GM21526 (cell line): ENCODE data around the gene ALG2.
A peak's percentile ranks its signal among the peaks of the same experiment; 100 is the strongest.

Experiments used
- ATAC-seq: cut with Tn5 transposase; IDR thresholded peaks from one replicate; pipeline ENCODE4 v1.9.1; 2021; ENCODE audit warnings: moderate library complexity; ENCODE audit not compliant: unreplicated experiment, low FRiP score

The ALG2 gene, protein sequence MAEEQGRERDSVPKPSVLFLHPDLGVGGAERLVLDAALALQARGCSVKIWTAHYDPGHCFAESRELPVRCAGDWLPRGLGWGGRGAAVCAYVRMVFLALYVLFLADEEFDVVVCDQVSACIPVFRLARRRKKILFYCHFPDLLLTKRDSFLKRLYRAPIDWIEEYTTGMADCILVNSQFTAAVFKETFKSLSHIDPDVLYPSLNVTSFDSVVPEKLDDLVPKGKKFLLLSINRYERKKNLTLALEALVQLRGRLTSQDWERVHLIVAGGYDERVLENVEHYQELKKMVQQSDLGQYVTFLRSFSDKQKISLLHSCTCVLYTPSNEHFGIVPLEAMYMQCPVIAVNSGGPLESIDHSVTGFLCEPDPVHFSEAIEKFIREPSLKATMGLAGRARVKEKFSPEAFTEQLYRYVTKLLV

DNA sequence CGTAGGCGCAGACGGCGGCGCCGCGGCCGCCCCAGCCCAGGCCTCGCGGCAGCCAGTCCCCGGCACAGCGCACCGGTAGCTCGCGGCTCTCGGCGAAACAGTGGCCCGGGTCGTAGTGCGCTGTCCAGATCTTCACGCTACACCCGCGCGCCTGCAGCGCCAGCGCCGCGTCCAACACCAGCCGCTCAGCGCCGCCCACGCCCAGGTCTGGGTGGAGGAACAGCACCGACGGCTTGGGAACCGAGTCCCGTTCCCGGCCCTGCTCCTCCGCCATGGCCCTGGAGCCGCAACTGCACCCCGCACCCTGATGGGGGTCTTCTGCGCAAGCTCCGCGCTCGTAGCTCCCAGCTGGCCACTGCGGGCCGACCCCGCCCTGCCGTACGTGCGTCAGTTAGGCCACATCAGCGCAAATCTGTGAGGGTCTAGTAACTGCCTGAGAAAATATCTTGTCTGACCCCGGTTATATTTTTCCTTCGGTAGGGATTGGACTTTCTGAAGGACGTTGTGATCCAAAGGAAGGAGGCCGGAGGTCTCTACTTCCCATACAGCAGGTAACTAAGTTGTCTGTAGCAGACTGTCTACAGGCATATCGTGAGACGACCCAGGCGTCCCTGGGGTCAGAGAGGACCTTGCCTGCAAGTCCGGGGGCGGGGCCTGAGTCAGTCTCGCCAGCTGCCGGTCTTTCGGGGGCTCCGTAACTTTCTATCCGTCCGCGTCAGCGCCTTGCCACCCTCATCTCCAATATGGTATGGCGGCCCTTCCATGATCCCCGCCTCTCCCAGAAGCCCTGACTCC, at the start of gene ALG2, which contains the start of gene SEC61B:
Gene ALG2 (minus strand): TSS at position 322 of the 795 bp plus-strand sequence. CDS start 48 bp downstream, at position 274.
Gene SEC61B (plus strand): TSS at position 662 of the 795 bp plus-strand sequence. CDS start 82 bp downstream, at position 744.
- peak; percentile 82 for ATAC-seq

DNA sequence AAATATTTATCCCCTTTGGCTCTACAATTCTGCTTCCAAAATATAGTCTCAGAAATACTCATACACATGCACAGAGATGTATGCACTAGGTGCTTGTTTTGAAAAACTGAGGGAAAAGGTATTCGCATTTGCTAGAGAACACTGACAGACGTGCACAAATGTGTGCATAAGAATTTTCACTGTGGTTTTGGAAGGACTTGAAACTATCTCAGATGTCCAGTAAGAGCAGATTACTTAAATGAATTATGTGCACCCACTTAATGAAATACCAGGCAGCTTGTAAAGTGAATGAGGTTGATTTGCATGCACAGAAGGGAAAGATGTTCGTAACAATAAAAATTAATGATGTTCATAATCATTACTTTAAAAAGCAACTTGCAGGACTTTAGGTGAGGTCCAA, 48.7 kb upstream of the ALG2 start:
- ATAC-seq: no peak

DNA sequence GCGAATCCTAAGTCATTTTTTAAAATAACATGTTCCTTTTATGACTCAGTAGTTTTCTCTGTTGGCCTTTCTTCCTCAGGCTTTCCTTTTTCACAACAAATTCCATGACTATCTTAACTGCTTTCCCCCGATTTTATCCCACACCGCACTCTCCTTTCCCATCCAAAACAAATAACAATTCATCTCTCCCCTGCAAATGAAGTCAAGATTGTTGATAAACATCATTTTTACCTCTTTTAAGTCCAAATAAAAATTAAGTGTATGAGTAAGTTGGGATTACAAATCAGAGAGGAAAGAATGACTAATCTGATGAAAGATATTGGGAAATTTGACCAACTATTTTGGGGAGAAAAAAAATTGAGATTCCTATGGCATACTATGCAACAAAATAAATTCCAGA, 47.7 kb upstream of the ALG2 start:
- ATAC-seq: no peak

DNA sequence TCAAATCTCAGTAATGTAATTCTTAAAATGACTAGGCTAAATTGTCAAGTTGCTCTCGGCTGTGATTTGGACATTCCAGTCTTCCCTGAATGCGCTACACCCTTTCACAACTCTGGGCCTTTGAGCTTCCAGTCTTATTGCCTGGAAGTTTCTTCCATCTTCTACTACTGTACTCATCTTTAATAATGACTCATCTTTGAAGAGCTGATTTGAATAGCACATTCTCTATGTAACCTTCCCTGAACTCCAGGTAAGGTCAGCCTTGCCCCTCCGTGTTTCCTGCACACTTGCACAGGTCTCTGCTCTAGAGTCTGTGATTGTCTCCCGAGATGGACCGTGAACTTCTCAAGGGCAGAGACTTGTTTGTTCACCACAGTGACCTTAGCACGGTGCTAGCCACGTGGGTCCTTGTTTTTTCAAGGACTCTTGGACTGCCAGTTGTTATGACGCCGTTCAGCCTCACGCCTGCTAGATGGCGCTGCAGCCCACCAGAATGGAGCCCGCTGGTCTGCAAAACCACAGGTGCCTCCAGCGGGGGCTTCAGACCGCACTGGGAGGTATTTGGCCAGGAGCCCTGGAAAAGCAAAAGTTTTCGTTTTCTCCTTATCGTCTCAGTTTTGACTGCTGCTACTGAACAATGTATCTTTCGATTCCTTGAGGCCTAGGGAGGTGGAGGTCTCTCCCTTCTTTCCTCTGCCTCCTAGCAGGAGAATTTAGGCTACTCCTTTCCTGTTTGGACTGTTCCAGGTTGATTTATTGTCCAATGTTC, 44.7 kb upstream of the ALG2 start:
- ATAC-seq: peak; percentile 60

DNA sequence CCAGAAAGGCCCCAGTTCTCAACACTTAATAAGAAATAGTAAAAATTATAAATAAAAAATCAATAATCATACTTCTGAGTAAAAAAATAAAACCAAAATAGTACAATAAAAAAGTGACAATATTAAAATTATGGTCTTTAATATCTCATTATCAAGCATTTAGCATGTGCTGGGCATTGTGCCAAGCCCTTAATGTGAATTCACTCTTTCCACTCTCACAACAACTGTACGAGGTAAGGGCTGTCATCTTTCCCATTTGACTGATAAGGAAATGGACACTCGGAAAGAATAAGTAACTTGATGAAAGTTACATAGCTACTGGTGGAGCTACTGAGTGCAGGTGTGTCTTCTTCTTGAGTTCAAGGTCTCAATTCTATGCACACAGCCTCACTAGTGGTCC, 43.9 kb upstream of the ALG2 start:
- no peak for ATAC-seq

DNA sequence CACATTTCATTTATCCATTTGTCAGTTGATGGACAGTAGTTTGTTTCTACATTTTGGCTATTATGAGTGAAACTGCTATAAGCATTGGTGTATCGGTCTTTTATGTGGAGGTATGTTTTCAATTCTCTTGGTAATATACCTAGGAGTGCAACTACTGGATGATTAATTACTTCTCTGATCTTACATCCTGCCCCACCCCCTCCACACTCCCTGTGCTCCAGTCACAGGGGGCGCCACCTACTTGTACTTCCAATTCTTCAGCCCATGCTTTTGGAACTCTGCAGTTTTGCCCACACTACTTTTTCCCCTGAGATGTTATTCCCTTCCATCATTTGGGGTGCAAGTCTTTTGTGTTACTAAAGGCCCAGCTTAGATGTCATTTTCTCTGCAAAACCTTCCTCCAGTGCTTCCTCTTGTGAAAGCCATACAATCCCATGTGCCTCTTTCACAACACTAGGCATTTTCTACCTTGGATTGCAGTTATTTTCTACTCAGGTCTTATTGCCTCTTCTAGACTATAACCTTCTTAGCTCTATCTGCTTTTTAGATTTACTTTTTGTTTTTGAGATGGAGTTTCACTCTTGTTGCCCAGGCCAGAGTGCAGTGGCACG, 42.4 kb upstream of the ALG2 start:
- ATAC-seq: no peak

DNA sequence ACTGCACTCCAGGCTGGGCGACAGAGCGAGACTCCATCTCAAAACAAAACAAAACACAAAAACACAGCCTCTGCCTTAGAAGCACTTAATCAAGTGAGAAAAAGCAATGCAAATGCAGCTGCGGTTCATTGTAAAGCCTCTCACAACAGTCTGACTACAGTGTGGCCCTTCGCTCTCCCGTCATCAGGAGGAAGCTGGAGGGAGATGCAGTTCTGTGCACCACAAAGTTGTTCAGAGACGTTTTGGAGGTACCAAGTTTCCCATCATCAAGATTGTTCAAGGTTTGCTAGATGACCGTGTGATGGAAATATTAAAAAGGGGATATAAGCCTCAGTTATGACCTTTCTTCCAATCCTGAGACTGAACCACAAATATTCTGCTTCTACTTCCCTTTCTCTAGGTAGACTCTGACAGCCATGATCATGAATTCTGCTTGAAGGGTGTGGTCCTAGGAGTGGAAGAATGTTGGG, 41.2 kb upstream of the ALG2 start:
- ATAC-seq: peak; percentile 51

DNA sequence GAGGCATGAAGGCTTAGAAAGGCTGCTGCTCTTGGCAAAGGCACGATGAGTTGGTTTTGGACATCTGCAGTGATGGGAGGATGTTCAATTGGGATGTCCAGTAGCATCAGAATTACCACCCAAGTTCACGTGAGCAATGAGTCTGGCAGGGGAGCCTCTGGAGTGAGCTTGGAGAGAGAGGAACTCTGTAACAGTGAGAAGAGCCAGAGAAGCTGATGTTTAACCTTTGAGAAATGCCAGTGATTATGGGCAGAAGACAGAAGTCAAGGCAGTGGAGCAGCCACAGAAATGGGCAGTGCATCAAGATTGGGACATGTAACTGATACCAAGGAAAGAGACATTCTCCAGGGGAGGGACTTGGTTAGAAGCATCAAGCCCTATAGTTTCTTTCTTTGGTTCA, 40.2 kb upstream of the ALG2 start:
- no peak for ATAC-seq

DNA sequence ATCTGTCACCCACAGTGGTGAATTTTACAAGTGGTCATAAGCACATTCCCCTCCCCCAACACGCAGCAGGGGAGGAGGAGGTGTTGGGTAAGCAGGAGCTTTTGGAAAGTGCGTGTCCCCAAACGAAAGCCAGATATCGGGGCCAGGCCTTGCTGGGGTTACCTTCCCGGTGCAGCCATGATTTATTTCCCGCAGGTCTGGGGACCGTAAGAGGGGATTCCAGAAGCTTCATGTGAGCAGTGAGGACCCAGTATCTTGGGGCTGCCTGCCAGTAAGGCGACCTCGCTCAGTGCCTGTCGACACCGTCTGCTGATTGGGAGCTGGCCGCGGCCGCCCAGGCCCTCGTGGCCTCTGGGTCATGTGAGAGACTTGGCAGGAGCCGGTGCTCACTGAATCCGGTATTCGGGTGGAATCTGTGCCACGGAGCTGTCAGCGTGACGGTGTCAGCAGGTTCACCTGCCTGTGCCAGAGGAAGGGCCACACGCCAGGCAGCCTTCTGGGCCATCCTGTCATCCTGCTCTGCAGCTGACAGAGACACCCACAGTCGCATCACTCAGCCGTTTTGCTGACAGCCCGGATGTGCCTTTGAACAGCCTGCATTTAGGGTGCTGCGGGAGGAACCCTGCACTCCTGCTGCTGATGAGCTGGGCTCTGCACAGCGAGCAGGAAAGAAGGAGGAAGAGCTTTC, 37.6 kb upstream of the ALG2 start:
- ATAC-seq: no peak

DNA sequence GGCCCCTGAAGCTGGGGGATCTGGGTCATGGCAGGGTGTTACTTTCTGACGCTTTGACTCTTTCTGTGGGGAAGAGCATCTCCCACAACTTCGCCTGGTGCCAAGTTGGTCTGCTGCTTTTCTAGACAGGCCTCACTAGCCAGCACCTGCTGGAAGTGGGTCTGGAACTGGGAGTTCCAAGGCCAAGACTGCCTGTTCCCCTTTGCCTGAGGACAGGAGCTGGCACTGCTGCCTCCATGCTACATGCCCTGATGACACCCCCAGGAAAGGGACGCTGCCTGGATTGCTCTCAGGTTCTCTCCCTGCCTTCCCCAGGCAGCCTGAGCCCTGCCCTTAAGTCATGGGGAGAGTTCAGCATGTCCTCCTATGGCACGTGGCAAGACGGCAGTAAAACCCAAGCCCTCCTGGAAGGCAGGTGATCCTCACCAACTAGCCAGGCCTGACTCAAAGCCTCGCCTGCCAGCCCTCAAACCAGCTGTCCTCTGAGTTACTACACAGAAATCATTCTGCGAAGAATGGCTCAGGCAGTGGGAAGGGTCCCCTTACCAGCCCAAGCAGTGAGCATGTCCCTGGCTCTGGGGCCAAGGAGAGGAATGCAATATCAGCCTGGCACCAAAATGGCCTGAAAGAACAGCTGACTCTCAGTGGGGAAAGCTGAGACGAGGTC, 36.1 kb upstream of the ALG2 start:
- no peak for ATAC-seq

DNA sequence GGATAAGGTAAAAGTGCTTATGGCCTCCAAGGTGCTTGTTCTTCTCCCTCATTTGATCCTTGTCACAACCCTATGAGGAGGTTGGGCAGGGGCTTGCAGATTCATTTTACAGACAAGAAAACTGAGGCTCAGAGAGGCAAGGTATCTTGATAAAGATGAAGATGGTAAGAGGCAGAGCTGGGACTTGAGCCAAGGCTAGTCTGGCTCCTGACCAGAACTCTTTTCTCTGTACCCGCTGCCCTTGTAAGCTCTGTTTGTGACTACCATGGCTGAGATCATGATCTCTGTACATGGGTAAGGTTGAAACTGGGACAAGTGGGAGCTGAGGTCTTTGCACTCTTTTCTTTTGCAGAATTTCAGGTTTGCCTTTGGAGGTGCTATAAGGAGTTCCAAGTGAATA, 33.9 kb upstream of the ALG2 start:
- ATAC-seq: no peak

DNA sequence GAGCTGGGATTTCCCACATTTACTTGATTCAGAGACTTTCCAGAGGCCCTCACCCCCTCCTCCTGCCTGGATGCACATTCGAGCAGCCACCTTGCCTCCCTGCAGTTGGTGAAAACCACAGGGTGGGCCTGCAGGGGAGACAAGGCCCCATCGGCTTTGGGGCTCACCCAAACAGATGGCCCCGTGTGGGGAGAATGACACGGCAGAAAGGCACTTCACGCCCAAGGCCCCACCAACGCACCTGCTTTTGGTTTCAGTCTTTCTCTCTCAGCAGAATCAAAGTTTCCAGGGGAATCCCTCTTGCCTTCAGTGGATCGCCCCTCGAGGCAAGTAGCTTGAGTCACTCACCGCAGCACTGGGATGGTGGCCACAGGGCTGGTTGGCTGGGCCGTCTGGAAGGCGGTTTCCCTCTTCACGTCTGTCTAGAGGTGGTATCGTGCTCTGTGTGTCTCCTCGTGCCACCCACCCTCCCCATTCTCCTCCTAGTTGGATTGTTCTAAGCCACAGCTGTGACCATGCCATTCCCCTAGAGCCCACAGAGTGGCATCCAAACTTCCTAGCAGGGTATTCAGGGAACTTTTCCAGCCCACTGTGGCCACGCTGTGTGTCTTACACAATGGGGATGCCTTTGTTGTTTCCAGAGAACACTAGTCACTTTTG, 32.2 kb upstream of the ALG2 start:
- peak; percentile 78 for ATAC-seq

DNA sequence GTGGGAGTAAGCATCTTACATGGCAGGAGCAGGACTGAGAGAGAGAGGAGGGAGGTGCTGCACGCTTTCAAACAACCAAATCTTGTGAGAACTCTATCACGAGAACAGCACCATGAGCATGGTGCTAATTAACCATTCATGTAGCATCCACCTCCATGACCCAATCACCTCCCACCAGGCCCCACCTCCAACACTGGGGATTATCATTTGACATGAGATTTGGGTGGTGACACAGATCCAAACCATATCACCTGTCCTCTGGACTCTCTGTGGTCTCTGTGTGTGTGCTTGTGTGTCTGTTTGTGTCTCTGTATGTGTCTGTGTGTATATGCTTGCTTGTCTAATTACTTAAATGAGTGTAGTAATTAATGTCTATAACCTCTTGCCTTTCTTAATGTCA, 31.4 kb upstream of the ALG2 start:
- peak; percentile 35 for ATAC-seq

DNA sequence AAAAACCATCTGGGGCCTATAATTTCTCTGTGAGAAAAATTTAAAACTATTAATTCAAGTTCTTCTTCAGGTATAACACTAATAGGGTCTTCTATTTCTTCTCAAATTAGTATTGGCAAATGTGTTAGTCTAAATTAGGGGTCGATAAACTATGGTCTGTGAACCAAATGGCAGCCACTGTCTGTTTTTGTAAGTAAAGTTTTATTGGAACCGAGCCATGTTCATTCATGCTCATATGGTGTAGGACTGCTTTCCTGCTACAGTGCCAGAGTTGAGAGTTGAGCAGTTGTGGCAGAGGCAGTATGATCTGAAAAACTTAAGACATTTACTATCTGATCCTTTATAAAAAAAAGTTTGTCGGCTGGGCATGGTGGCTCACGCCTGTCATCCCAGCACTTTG, 29.4 kb upstream of the ALG2 start:
- no peak for ATAC-seq

DNA sequence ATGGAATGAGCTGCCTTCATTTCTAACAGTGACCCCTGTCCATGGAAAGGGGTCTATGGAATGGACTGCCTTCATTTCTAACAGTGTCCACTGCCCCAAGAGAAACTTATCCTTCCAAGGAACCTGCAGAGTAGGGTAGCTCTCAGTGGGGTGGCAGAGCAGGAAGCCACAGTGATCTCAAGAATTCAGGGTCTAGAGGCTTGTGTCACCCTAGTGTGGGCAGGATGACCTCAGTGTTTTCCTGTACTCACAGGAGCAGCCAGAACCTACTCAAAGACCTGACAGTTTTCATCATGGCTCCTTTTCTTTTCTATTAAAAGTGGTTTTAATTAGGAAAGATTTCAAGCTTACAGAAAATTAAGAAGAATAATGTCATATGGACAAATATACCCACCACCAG, 27.9 kb upstream of the ALG2 start:
- ATAC-seq: no peak

DNA sequence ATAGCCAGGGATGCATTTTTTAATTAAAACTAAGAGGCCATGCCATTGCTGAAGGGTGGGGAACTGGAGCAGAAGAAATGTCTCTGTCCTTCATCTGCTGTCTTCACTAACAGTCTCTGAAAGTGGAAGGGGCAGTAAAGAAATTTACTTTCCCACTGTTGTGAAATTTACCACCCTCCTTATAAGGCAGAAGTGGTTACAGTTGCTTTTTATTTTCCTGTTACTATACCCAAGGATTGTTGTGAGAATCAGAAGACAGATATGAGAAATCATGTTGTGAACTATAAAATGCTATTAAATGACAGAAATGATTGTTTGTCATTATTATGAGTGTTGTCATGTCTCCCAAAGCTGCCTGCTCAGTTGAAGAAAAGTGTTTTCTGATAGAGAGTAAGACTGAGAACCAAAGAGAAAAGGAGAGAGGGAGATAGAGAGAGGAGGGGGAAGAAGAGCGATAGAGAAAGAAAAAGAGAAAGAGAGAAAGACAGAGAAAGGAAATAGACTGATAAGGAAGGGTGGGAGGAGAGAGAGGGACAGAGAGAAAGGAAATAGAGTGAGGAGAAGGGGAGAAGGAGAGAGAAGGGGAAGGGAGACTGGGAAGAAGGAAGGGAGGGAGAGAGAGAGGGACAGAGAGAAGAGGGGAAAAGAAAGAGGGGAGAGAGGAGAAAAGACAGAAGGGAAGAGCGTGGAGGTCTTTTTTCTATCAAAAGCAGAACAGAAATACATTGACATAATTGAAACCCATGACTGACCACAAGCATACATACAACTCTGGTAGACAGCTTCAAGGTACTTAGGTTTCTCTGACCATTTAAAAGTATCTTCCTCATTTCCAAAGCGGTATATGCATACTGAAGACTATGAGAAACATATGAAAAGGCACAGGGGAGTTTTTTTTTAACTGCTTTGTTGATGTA, 22.9 kb upstream of the ALG2 start:
- ATAC-seq: peak; percentile 95

DNA sequence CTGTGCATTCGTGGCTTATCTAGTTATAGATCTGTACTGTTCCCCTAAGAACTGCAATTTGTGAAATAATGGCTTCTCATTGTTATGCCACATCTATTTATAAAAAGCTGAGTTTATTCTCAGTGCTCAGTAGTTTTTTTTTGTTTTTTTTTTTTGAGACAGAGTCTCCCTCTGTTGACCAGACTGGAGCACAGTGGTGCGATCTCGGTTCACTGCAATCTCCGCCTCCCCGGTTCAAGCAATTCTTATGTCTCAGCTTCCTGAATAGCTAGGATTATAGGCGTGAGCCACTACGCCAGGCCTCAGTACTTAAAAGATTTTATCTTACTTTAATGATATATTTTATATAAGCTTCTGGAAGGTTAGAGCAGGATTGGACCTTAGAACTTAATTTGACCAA, 19.4 kb upstream of the ALG2 start:
- ATAC-seq: no peak
